OCI-LY1 (cell line): ENCODE measurements around the gene GALNT9.

Experiments
- H2AFZ ChIP-seq: fragments of 200-600 bp; sonication (generic), shearing (Covaris generic); 2 replicates; pipeline ENCODE4 v1.6.0; 2014; ENCODE audit warnings: antibody characterized with exemption, mild to moderate bottlenecking, low read length
- H3F3A ChIP-seq: fragments of 200-600 bp; sonication (generic), shearing (Covaris generic); 2 replicates; pipeline ENCODE4 v1.6.0; 2014; ENCODE audit warnings: mild to moderate bottlenecking, antibody characterized with exemption, low read length, moderate library complexity; ENCODE audit not compliant: insufficient read depth
- H3K27ac ChIP-seq: fragments of 200-600 bp; sonication (generic); 2 replicates; pipeline ENCODE4 v1.5.1; 2014; ENCODE audit warnings: low read length, mixed run types, mild to moderate bottlenecking, low read depth; ENCODE audit not compliant: poor library complexity, severe bottlenecking
- H3K27me3 ChIP-seq: fragments of 200-600 bp; sonication (generic); 2 replicates; pipeline ENCODE4 v1.6.0; 2014; ENCODE audit warnings: antibody characterized with exemption, mild to moderate bottlenecking, low read length, moderate library complexity; ENCODE audit not compliant: insufficient read depth
- H3K36me3 ChIP-seq: fragments of 200-600 bp; sonication (generic); 2 replicates; pipeline ENCODE4 v1.6.1; 2014; ENCODE audit warnings: mild to moderate bottlenecking, antibody characterized with exemption, low read length, moderate library complexity, mixed read lengths; ENCODE audit not compliant: insufficient read depth
- H3K4me1 ChIP-seq: fragments of 200-600 bp; sonication (generic); 2 replicates; pipeline ENCODE4 v1.5.1; 2014; ENCODE audit warnings: mild to moderate bottlenecking, low read length, moderate library complexity; ENCODE audit not compliant: insufficient read depth, severe bottlenecking
- H3K4me2 ChIP-seq: fragments of 200-600 bp; sonication (generic), shearing (Covaris generic); 2 replicates; pipeline ENCODE4 v1.6.1; 2014; ENCODE audit warnings: low read length
- H3K4me3 ChIP-seq: fragments of 200-600 bp; sonication (generic); 2 replicates; pipeline ENCODE4 v1.5.1; 2014; ENCODE audit warnings: low read length, low read depth, mild to moderate bottlenecking, mixed read lengths; ENCODE audit not compliant: poor library complexity, severe bottlenecking
- H3K79me2 ChIP-seq: fragments of 200-600 bp; shearing (Covaris generic); 2 replicates; pipeline ENCODE4 v1.6.1; 2016; ENCODE audit warnings: mixed run types, low read length, mixed read lengths; ENCODE audit not compliant: insufficient read depth
- H3K9ac ChIP-seq: fragments of 200-600 bp; sonication (generic), shearing (Covaris generic); 2 replicates; pipeline ENCODE4 v1.6.1; 2014; ENCODE audit warnings: mild to moderate bottlenecking, low read length, mixed read lengths
- H3K9me2 ChIP-seq: fragments of 200-600 bp; sonication (generic), shearing (Covaris generic); 2 replicates; pipeline ENCODE4 v1.6.1; 2014; ENCODE audit warnings: low read depth, mild to moderate bottlenecking, low read length, mixed read lengths
- H3K9me3 ChIP-seq: fragments of 200-600 bp; shearing (Covaris generic); 2 replicates; pipeline ENCODE4 v1.6.1; 2014; ENCODE audit warnings: low read length, mixed read lengths
- H4K20me1 ChIP-seq: fragments of 200-600 bp; sonication (generic), shearing (Covaris generic); 2 replicates; pipeline ENCODE4 v1.6.0; 2016; ENCODE audit warnings: mild to moderate bottlenecking, low read length; ENCODE audit not compliant: insufficient read depth
- CTCF ChIP-seq: fragments of 200-600 bp; sonication (generic), shearing (Covaris generic); IDR thresholded peaks from 2 replicates; pipeline ENCODE4 v1.5.1; 2017; ENCODE audit warnings: mild to moderate bottlenecking, antibody characterized with exemption, low read length, moderate library complexity, mixed read lengths
- EZH2 ChIP-seq: fragments of 200-600 bp; sonication (generic), shearing (Covaris generic); IDR thresholded peaks from 2 replicates; pipeline ENCODE4 v1.8.0; 2017; ENCODE audit warnings: borderline replicate concordance, mixed run types, mild to moderate bottlenecking, antibody characterized with exemption, low read length, moderate library complexity, mixed read lengths

GALNT9 gene

GRCh38 chr12:132320767-132321211, 8.6 kb downstream of the GALNT9 start:
- no peak overlapping the region for H3K9ac ChIP-seq
- H3K27me3 ChIP-seq: peaks cover 1% of the 10 kb centered on the region; the same call in 1 of the 2 replicates
- no peak overlapping the region for H3K4me2 ChIP-seq
- H3K9me2 ChIP-seq: no peaks in the 10 kb centered on the region
- no peak overlapping the region for H2AFZ ChIP-seq
- H3K9me3 ChIP-seq: no peaks in the 10 kb centered on the region
- TF ChIP-seq CTCF: no peak
- TF ChIP-seq EZH2: no peak
- H3K27ac ChIP-seq: no peak overlapping the region
- no peaks in the 10 kb centered on the region for H3F3A ChIP-seq
- no peaks in the 10 kb centered on the region for H3K36me3 ChIP-seq
- H3K4me3 ChIP-seq: no peak overlapping the region
- H3K79me2 ChIP-seq: no peaks in the 10 kb centered on the region
- H3K4me1 ChIP-seq: no peaks in the 10 kb centered on the region
- no peaks in the 10 kb centered on the region for H4K20me1 ChIP-seq

GRCh38 chr12:132319991-132320570, 9.3 kb downstream of the GALNT9 start:
- Histone ChIP-seq H4K20me1 (no peaks in the 10 kb centered on the region), H3K9me3 (no peaks in the 10 kb centered on the region), H3K9ac (no peak overlapping the region), H3K27me3 (peaks cover 4% of the 10 kb centered on the region; the same call in 1 of the 2 replicates), H3K36me3 (no peaks in the 10 kb centered on the region), H3K79me2 (no peaks in the 10 kb centered on the region), H2AFZ (no peak overlapping the region), H3K27ac (no peak overlapping the region), H3K4me2 (no peak overlapping the region), H3K4me3 (no peak overlapping the region), H3K9me2 (no peaks in the 10 kb centered on the region), H3F3A (no peaks in the 10 kb centered on the region), H3K4me1 (no peaks in the 10 kb centered on the region)
- no peak for TF ChIP-seq EZH2
- TF ChIP-seq CTCF: no peak

GRCh38 chr12:132319359-132319950, 9.9 kb downstream of the GALNT9 start:
- H3K27me3 ChIP-seq: peaks cover 4% of the 10 kb centered on the region; the same call in 1 of the 2 replicates
- H2AFZ ChIP-seq: no peak overlapping the region
- H3K9me2 ChIP-seq: no peaks in the 10 kb centered on the region
- no peaks in the 10 kb centered on the region for H3K9me3 ChIP-seq
- no peaks in the 10 kb centered on the region for H3K79me2 ChIP-seq
- no peaks in the 10 kb centered on the region for H3F3A ChIP-seq
- no peak overlapping the region for H3K4me2 ChIP-seq
- H3K4me3 ChIP-seq: no peak overlapping the region
- no peak overlapping the region for H3K9ac ChIP-seq
- no peaks in the 10 kb centered on the region for H3K4me1 ChIP-seq
- H3K36me3 ChIP-seq: no peaks in the 10 kb centered on the region
- no peaks in the 10 kb centered on the region for H4K20me1 ChIP-seq
- H3K27ac ChIP-seq: no peak overlapping the region
- TF ChIP-seq CTCF (no peak), EZH2 (no peak)
